ENCODE measurements around the gene TRAPPC2.

DNA sequence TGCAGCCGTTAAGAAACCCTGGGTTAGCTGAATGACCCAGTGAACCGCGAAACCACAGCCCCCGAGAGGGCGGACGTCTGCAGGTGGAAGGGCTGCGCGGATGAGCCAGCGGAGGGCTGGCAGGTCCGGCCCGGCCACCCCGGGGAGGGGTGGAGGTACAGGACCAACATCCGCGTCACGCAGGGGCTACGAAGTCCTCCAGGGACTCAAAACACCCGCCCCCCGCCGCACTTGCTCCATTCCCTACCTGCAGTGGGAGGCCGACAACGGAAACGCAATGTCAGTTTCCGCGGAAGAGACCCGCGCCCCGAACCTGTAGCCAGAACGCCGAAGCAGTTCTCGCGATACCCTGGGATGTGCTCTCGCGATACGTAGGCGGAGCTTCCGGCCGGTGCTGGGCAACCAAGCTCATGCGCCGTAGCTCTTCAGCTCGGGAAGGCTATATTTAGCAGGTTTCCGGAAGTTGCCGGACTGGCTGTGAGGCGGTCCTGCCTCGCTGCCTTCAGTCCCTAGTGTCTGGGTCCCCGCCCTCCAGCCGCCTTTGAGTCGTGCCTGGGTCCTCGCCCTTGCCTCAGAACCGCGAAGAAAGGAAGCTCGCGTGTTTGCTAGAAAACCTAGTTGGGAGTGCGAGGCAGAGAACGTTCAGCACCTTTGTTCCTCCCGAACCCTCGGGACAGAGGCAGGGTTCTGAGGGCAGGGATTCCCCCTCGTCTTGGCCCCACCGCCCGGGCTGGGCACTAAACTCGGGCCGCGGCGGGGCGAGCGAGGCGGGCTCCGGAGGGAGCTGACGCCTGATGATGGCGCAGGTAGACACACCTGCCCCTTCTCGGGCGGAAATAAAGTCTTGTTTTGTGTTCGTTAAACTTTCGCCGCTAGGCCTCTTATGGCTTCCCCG is at the start of gene TRAPPC2, which contains the start of gene OFD1:
- TF ChIP-seq, protein P1, sequence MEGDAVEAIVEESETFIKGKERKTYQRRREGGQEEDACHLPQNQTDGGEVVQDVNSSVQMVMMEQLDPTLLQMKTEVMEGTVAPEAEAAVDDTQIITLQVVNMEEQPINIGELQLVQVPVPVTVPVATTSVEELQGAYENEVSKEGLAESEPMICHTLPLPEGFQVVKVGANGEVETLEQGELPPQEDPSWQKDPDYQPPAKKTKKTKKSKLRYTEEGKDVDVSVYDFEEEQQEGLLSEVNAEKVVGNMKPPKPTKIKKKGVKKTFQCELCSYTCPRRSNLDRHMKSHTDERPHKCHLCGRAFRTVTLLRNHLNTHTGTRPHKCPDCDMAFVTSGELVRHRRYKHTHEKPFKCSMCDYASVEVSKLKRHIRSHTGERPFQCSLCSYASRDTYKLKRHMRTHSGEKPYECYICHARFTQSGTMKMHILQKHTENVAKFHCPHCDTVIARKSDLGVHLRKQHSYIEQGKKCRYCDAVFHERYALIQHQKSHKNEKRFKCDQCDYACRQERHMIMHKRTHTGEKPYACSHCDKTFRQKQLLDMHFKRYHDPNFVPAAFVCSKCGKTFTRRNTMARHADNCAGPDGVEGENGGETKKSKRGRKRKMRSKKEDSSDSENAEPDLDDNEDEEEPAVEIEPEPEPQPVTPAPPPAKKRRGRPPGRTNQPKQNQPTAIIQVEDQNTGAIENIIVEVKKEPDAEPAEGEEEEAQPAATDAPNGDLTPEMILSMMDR (IDR thresholded peaks at IDR 0.05; ENCODE audit: low read depth, low read length, poor library complexity, severe bottlenecking) = no peak
- TF ChIP-seq EZH2phosphoT487 (IDR thresholded peaks at IDR 0.05; ENCODE audit: borderline replicate concordance, low read length) = no peak

All from DOHH2 (cell line).